Measurements from ENCODE around the gene ZNF726. TPM values are rescaled to one million over a fixed set of nuclear protein-coding genes. Genes with fewer than 3 reads are reported as not detected.

The ZNF726 gene
- total RNA-seq, 1 experiment from 2014 or later = 0.11 TPM

GRCh38 chr19:23946569-23946968, 31.9 kb downstream of the ZNF726 start:
- peaks cover 20% of the 10 kb centered on the region for H3K9me3 ChIP-seq (ENCODE audit: control insufficient read depth, low read depth, low read length)
- no peak for DNase-seq
- no peak overlapping the region for H2BK20ac ChIP-seq (ENCODE audit: low read depth, low read length, poor library complexity, severe bottlenecking)
- H3K79me2 ChIP-seq (ENCODE audit: insufficient read depth, low read length) = no peaks in the 10 kb centered on the region
- no peak overlapping the region for H3K4ac ChIP-seq (ENCODE audit: low read depth, low read length)
- Mint-ChIP-seq H3K27ac (no peak overlapping the region), H3K27me3 (ENCODE audit: low read depth) (no peaks in the 10 kb centered on the region; the same call in 1 of the 2 replicates), H3K4me3 (no peak overlapping the region), H3K36me3 (ENCODE audit: insufficient read depth in 1 of 3, low read depth in 3 of 3) (peaks cover 4 to 36% (median 22%) of the 10 kb centered on the region in 3 experiments), H3K4me1 (no peaks in the 10 kb centered on the region), H3K9me3 (peaks cover 88 to 90% of the 10 kb centered on the region in 2 experiments)
- no peak overlapping the region for H2BK5ac ChIP-seq (ENCODE audit: insufficient read length, low read length)
- no peak overlapping the region for H2AK5ac ChIP-seq (ENCODE audit: insufficient read length, low read length)
- H3K9ac ChIP-seq (ENCODE audit: extremely low read depth, insufficient read length, low read length) = no peak overlapping the region
- H3K23me2 ChIP-seq (ENCODE audit: insufficient read length, low read depth, low read length, poor library complexity, severe bottlenecking) = no peaks in the 10 kb centered on the region
- H3K27me3 ChIP-seq (ENCODE audit: insufficient read depth, low read length) = no peaks in the 10 kb centered on the region
- no peak overlapping the region for H2BK12ac ChIP-seq (ENCODE audit: insufficient read length, low read depth, low read length)
- no peaks in the 10 kb centered on the region for H4K20me1 ChIP-seq (ENCODE audit: control insufficient read depth, insufficient read depth, insufficient read length)
- H2AFZ ChIP-seq (ENCODE audit: low read length) = no peak overlapping the region
- H4K5ac ChIP-seq (ENCODE audit: insufficient read length, low read depth, low read length) = no peak overlapping the region
- no peak overlapping the region for H3K27ac ChIP-seq (ENCODE audit: insufficient read length, low read depth, low read length)
- no peak overlapping the region for H2BK15ac ChIP-seq (ENCODE audit: low read depth, low read length)
- H3K4me1 ChIP-seq (ENCODE audit: insufficient read depth, low read length) = no peaks in the 10 kb centered on the region
- H2BK120ac ChIP-seq (ENCODE audit: low read depth, low read length, poor library complexity, severe bottlenecking) = no peak overlapping the region
- H3K56ac ChIP-seq (ENCODE audit: insufficient read length, low read depth, low read length) = no peak overlapping the region
- H3T11ph ChIP-seq (ENCODE audit: low read length) = no peak overlapping the region
- H3K14ac ChIP-seq (ENCODE audit: insufficient read depth, low read length) = no peak overlapping the region
- no peak overlapping the region for H4K8ac ChIP-seq (replicated peaks; ENCODE audit: insufficient read length, low read depth, low read length)
- H4K91ac ChIP-seq (ENCODE audit: insufficient read length, low read depth, low read length) = no peak overlapping the region
- H3K23ac ChIP-seq (ENCODE audit: insufficient read length, low read depth, low read length) = no peak overlapping the region
- TF ChIP-seq CTCF (conservative IDR thresholded peaks at IDR 0.05) = no peak
- H3K4me2 ChIP-seq (ENCODE audit: insufficient read depth, insufficient read length, low read length) = no peak overlapping the region
- H3K18ac ChIP-seq (ENCODE audit: insufficient read length, low read depth, low read length) = no peak overlapping the region
- H3K79me1 ChIP-seq (ENCODE audit: insufficient read depth, low read depth, low read length, poor library complexity, severe bottlenecking) = no peaks in the 10 kb centered on the region
